Astrocyte of the spinal cord (primary cell): ENCODE results near the gene CTTNBP2.
A peak's percentile ranks its signal among the peaks of the same experiment; 100 is the strongest.

Source experiments
- DNase-seq: peaks from one replicate; pipeline ENCODE4 v3.0.0; 2011; ENCODE audit warnings: low read depth, low spot score
- H3K4me3 ChIP-seq: 2 replicates; pipeline ENCODE4 v1.5.1; 2011; ENCODE audit warnings: low read depth, mild to moderate bottlenecking, low read length, moderate library complexity
- in situ Hi-C: cut with HindIII; loops from 2 replicates; pipeline ENCODE4 v1.10.0; 2017; ENCODE audit warnings: low sequenced_read_pairs
- TF ChIP-seq, protein P1 (sequence below): IDR thresholded peaks from 2 replicates; pipeline ENCODE4 v1.5.1; 2012; ENCODE audit warnings: low read depth, mild to moderate bottlenecking, low read length, inconsistent platforms

The CTTNBP2 gene

DNA sequence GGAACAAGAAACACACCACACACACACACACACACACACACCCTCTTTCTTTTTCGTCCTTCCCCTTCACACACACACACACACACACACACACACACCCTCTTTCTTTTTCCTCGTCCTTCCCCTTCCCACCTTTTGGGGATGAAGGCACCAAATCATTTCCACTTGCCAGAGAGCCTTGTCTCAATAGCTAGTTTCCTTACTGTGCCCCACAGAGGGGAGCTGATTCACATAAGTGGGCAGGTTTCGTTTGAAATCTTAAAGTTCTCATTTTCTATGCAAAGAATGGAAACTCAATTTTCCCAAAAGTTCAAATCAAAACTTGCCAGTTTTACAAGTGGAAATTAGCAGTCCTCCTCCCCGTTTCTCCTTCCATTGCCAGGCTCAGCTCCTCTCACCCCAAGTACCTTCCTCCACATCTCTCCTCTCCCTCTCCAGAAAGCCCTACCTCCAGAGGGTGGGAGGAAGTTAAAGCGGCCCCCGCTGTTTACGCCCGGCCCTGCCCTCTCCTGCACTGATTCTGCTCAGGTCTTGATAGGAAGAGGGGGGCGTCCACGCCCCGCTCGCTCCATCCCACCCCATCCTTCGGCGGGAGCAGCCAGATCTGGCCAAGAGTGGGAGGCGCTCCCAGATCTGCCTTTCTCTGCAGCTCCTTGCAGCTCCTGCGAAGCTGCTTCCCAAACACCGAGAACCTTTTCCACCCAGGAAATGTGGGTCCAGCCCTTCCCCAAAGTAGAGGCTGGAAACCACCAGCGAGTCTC is 1.3 kb downstream of the CTTNBP2 start:
- H3K4me3 ChIP-seq: peak overlapping the region; percentile 80
- TF ChIP-seq, protein P1, sequence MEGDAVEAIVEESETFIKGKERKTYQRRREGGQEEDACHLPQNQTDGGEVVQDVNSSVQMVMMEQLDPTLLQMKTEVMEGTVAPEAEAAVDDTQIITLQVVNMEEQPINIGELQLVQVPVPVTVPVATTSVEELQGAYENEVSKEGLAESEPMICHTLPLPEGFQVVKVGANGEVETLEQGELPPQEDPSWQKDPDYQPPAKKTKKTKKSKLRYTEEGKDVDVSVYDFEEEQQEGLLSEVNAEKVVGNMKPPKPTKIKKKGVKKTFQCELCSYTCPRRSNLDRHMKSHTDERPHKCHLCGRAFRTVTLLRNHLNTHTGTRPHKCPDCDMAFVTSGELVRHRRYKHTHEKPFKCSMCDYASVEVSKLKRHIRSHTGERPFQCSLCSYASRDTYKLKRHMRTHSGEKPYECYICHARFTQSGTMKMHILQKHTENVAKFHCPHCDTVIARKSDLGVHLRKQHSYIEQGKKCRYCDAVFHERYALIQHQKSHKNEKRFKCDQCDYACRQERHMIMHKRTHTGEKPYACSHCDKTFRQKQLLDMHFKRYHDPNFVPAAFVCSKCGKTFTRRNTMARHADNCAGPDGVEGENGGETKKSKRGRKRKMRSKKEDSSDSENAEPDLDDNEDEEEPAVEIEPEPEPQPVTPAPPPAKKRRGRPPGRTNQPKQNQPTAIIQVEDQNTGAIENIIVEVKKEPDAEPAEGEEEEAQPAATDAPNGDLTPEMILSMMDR: no peak
- in situ Hi-C loops: no loop called here
- DNase-seq: peak; percentile 36

DNA sequence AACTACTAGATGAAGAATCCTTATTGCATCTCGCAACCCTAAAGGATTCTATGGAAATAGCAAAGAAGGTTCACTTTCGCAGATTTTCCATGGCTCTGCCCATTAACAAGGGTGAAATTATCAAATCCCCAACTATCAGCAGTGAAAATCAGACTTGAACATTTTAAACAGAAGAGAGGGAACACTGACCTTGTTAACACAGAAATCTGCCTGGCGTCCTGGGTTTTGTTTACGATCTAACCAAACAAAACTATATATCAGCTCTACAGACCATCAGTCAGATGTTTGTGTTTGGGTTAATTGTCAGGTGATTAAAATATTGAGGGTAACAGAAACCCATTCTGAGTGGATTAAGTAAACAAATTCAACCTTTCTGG is 1.9 kb downstream of the CTTNBP2 start:
- TF ChIP-seq, protein P1: no peak
- no peak for DNase-seq
- H3K4me3 ChIP-seq: no peak overlapping the region
- in situ Hi-C loops: no loop called here

DNA sequence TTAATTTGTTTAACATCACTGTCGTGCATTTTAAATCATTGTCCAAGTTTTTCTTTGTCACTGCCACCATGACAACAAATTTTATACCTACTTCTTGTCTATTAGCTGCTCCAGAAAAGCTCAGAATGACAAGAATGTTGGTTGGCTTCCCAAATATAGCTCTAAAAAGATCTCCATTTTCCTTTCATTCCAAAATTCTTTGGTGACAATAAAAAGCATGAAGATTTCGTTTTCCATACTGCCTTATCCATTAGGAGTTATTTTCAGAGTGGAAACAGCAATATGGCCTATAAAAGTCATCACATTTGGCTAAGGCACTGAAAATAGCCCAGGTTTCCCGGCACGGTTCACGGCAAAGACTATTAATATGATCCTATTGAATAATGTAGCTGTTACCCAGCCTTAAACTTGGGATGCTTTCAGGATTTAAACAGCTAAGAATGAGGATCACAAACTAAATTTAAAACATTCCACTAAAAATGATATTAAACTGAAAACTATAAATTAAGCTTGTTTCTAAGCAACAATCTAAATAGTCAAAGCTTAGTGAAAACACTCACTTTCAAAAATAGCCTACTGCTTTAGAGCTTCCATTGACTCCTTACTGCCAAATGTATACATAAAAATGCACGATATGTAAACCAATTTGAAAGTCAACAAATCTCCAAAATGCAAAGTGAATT is 2.7 kb downstream of the CTTNBP2 start:
- no peak overlapping the region for H3K4me3 ChIP-seq
- in situ Hi-C loops: no loop called here
- DNase-seq: no peak
- TF ChIP-seq, protein P1: no peak

DNA sequence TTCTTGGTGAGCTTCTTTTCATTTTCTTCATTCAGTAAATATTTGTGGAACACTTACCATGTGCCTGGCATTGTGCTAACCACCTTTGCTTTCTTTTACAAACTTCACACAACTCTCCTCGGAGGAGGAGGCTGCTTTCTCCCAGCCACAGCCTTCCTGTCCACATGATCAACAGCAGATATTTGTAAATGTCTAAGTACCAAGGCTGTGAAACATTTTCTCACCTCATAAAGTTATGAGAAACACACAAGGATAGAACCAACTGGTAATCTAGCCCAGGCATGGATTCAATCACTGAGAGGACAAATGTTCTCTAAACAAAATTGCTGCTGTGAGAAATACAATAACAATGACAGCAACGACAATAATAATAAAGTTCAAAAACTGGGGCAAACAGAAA is 3.9 kb downstream of the CTTNBP2 start:
- in situ Hi-C loops: no loop called here
- TF ChIP-seq, protein P1: no peak
- no peak overlapping the region for H3K4me3 ChIP-seq
- DNase-seq: no peak

DNA sequence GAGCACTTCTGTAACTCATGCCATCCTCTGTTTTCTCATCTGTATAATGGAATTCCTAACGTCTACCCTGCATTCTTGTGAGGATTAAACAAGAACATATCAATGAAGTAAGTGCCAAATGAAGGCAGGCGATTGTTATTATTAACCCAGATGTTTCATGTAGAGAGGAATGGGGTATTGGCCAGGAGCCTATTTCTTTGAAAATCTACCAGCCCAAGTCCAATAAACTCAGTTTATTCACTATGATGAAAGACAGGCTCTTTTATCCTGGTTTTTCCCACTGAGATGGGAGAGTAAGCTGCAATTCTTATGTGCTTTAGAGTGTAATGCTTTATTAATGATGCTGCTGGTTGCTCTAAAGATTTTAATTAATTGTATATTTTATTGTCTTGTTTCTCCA is 9.6 kb downstream of the CTTNBP2 start:
- DNase-seq: no peak
- in situ Hi-C loops: no loop called here
- no peak overlapping the region for H3K4me3 ChIP-seq
- TF ChIP-seq, protein P1: no peak

DNA sequence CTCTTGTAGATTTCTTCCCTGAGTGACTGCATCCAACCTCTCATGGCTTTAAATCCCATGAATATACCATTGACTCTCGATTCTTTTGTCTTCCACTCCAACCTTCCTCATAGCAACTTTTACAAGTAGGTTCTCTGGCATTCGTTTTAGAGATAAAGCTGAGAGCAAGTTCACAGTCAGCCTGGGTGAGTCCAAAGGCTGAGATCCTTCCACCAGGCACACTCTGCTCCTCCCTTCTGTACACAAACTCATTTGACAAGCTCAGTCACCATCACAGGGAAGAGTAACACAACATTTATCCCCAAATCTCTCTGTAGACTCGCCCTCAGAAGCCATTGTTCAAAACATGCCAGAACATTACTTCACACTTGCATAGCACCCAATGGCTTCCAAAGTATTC is 10.9 kb downstream of the CTTNBP2 start:
- H3K4me3 ChIP-seq: no peak overlapping the region
- no peak for DNase-seq
- TF ChIP-seq, protein P1: no peak
- in situ Hi-C loops: no loop called here
